Measurements from ENCODE around the gene CPNE9.
A peak's percentile ranks its signal among the peaks of the same experiment; 100 is the strongest.

Gene CPNE9

DNA sequence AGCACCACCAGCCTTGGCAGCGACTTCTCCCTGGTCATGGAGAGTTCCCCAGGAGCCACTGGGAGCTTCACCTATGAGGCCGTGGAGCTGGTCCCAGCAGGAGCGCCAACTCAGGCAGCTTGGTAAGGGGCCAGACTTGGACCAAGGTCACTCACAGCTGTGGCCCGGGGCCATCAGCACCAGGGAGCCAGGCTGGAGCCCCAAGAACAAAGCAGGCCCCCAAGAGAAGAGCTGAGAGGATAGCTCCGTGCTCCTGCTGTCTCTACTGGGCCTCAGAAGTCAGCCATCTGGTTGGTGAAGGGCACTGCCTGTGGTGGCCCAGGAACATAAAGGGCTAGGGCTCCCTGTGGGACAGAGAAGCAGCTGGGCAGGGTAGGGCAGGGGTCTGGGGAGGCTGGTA is 14.7 kb upstream of the CPNE9 start:
- DNase-seq = no peak

DNA sequence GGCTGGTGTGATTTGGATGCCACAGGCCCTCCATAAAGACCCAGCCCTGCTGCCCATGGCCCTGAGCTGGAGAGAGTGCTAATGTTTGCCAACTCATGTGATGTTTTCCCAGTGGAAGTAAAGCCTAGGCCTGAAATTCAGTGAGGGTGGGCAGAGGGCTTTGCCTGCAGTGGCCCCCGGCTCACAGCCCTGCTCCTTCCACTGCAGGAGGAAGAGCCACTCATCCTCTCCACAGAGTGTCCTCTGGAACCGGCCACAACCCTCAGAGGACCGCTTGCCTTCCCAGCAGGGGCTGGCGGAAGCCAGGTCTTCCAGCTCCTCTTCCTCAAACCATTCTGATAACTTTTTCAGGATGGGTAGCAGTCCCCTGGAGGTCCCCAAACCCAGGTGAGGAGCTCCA is 13.9 kb upstream of the CPNE9 start:
- no peak for DNase-seq

DNA sequence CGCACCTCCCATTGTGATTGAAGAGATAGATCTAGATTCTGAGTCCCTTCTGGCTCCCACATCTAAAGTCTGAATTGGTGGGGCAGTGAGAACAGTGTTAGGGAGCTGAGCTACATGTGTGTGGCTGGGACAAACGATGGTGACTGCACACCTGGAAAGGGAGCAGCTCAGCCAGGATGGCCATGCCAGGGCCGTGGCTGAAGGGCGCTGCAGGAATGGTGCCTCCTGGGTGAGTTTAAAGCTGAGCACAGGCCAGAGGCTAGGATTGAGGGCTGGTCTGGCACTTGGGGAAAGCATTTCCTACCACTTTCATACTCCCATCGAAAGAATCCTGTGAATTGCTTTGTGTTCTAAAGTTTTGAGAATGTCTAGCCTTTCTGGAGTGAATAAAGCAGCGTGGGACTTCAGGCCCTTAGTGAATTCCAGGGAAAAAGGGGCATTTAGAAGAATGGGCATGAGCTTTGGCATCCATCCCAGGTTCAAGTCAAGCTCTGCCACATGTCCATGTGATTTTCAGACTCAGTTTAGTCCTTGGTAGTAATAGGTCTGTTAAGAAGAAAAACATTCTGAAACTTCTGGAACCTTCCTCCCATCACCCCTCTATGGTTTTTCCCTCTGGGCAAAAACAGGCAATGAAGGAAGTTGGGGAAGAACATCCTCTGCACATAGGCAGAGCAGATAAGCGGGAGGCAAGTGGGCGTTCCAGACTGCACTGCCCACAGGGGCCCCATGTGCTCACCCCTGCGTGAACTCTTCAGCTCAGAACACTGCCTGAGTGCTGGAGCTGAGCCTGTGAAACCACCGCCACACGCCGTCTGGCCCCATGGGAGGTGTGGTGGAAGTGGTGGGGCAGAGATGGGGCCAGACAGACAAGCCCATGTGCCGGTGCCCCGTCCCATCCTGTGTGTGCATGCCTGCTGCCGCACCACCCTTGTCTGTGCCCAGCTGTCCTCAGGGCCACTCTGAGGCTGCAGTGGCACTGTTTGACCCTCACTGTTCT is 12.9 kb upstream of the CPNE9 start:
- no peak for DNase-seq

DNA sequence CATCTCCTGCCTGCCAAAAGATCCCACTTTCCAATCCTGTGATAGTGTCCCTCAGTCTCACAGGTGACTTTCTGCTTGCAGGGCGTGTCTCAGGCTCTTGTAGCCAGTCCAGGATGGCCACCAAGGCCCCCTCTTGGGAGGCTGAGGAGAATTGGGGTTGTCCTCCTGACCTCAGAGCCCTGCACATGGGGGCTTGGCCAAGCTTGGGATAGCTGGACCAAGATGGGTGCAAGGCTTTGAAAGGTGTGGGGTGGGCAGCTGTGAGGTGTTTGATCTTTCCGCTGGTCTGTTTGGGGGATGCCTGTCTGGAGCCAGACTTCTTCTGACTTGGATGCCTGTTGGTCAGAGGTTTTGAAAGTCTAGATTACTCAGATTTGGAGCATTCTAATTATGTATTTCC is 12.0 kb upstream of the CPNE9 start:
- no peak for DNase-seq

DNA sequence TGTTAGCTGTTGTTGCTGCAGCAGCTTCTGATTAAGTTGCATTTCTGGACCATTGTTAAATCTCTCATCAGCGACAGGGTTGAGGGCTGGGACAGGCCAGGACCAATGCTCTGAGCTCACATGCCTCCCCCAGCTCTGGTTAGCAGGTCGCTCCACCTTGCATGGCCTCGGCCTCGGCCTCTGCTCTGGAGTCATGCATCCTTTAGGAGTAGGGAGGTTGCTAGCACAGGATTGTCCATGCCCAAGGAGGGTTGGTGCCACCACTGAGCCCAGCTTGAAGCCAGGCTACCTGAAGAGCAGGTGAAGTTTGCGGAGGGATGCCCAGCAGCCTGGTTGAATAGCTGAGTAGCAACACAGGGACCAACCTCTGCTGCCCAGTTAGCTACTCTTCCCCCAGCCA is 11.2 kb upstream of the CPNE9 start:
- DNase-seq = no peak

DNA sequence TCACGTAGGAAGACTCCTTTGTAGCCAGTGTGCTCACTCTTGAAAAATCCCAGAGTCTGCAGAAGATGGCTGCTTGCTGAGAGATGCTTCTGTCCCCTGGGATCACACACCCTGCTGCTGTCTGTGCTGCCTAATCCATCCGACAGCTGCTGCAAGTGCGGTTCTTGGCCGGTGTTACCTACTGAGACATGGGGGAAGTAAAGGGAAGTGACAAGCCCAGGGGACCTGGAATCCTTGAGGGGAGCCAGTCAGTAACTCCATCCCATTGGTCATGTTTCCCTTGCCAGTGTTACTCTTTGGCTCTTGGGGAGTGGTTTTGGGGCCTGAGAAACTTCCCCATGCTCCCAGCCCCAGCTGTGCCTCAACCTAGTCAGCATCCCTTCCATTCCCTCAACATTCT is 8.3 kb upstream of the CPNE9 start:
- no peak for DNase-seq

DNA sequence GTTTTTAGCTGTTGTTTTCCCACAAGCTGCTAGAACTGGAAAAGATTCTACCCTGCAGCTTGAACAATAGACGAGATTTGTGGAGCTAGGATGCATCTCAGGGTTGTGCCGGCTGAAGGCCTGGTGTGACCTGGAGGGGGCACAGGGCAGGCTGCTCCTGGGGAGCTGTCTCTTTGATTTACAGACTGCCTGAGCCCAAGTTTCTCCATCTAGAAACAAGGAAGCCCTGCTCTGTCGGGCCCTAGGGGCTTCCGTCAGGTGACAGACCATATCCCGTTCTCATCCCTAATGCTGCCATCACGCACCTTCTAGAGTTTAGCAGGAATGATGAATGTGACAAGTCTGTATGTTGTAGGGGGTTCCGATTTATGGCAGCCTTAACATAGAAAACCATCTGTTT is 7.9 kb upstream of the CPNE9 start:
- DNase-seq = no peak

DNA sequence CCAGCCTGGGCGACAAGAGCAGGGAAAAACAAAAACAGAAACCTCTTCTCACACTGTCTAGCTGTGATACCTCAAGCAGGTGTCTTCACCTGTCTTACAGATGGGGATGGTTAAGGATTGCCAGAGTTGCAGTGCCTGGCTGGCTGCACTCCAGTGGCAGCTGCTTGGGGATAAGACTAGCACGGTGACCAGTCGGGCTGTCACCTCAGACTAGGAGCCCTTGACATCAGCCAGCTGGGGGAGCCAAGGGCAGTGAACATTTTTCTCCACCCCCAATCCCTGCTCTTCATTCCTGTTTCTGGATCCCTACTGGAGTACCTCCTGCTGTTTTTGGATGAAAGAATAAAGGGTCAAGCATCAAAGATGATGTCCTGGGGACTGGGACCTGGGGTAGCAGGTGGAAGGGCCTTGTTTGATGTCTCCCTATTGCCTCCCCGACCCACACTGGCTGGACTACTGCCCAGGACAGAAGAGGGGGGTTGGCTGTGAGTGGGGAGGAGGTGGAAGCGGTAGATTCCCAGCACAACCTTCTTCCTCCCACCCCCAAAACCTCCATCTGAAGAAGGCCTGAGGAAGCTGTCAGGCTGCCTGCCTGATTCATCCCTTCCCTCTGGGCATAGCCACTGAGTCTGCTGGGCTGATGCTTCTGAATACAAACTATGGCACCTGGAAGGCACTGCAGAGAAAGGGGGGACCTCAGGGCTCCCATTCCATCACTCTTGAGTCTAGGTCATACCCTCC is 7.0 kb upstream of the CPNE9 start:
- DNase-seq = no peak

DNA sequence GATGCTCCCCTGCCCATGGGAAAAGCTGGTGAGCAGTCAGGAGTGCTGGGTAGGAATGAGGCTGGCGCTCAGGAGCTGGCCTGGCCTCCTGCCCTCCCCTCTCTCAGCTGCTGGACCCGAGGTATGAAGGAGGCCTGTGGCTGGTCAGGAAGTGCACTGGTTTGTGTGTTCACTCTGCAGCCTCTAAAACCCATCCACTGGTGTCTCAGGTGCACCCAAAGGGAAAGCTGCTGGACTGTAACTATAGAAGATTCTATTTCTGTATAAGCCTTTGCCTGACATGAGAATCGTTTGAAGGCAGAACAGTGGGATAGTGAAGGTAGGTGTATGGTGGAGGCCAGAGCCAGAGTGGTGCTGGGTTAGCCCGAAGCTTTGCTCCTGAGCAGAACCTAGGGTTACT is 5.7 kb upstream of the CPNE9 start:
- DNase-seq = no peak

DNA sequence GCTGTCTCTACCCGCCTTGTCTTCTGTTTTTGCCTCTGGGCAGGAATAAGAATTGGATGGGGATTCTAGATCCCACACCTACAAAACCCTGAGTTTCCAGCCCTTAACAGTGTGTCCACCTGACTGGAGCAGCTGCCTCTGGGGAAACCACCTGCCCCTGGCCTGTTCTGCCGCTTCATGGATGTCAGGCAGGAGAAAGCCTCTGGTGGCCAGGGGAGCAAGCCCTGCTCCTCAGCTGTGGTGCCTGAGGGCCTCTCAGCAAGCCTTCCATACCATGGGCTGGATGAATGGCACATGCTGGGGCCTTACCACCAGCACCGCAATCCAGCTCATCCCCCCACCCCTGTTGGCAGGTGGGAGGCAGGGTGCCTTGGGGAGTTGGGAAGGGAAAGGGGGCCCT is 5.3 kb upstream of the CPNE9 start:
- DNase-seq = no peak

DNA sequence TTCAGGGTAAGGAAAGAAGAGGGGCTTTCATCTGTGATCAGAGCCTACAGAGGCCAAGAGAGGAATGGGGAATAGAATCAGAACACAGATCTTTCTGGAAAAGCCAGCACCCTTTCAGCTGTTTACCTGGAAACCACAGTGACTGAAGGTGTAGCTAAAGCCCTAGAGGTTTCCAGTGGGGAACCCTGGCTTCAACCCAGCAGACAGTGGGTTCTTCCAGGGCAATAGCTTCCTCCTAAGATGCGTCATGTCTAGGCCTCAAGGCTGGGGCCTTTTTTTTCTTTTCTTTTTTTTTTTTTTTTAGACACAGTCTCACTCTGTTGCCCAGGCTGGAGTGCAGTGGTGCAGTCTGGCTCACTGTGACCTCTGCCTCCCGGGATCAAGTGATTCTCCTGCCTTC is 3.1 kb upstream of the CPNE9 start:
- DNase-seq = no peak

DNA sequence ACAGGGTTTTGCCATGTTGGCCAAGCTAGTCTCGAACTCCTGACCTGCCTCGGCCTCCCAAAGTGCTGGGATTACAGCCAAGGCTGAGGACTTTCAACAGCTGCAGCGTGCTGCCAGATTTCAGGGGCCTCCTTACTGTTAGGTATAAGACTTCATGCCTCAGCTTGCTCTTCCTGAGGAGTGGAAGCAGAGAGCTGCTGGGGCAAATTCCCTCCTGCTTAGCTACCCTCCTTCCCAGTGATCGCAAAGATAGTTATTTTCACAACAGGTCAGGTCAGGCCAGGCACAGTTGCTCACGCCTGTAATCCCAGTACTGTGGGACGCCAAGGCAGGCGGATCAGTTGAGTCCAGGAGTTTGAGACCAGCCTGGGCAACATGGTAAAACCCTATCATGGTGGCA is 2.6 kb upstream of the CPNE9 start:
- no peak for DNase-seq

DNA sequence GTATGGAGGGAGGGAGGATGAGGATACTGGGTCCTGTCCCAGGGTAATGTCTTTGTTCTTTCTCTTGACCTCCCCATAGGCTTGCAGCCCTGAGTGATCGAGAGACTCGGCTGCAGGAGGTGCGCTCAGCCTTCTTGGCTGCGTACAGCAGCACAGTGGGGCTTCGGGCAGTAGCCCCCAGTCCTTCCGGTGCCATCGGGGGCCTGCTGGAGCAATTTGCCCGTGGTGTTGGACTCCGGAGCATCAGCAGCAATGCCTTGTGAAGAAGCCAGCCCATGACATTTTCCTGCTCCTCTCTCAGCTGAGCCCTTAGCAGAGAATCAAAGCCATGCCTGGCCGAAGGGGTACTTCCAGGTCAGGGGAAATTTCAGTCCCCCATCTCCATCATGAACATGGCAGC is 1.9 kb upstream of the CPNE9 start:
- no peak for DNase-seq

DNA sequence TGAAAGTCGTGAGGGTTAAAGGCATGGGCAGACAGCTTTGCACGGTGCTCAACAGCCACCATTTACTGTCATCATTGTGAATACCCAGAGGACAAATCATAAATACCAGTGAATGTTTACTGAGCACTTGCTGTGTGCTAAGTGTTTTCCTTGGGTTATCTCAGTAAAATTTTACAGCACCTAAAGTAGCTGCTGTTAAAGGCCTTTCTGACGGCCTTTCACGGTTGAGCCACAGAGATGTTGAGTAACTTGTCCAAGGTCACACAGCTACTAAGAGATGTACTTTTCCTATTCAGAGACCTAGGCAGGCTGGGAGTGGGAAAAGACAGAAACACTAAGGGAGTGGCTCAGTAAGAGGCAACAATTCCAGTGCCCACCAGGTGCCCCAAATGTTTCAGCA is 393 bp upstream of the CPNE9 start:
- no peak for DNase-seq

DNA sequence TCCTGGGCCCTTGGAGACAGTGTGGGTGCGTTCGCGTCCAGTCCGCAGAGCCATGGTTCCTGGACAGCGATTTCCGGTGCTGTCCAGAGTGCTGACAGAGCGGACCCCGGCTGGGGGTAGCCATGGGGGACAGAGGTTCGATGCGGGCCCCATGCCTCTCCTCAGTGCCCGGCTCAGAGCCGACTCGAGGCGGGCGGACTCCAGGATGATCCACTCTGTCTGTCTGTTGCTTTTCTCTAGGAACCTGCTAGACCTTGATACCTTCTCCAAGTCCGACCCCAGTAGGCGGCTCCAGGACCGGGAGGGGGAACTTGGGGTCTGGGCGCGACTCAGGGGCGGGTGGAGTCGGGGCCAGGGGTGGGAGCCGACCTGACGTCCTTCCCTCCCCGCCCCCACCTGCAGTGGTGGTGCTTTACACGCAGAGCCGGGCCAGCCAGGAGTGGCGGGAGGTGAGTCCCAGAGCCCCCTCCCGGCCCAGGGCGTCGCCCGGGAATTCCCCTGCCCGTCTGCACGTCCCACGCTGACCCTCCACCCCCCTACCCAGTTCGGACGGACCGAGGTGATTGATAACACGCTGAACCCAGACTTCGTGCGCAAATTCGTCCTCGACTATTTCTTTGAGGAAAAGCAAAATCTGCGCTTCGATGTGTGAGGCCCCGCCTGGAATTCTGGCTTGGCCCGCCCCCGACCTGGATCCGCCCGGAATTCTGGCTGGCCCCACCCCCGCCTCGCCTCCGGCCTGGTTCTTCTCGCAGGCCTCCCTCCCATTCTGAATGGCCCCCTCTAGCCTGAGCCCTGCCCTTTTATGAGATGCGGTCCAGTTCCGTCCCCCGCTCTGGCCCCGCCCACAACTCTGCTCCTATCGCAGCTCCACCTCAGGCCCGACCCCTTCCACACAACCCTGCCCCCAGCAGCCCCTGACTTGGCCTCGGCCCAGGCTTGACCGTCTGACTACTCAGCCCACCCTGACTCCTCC is 1.0 kb downstream of the CPNE9 start:
- DNase-seq = no peak

DNA sequence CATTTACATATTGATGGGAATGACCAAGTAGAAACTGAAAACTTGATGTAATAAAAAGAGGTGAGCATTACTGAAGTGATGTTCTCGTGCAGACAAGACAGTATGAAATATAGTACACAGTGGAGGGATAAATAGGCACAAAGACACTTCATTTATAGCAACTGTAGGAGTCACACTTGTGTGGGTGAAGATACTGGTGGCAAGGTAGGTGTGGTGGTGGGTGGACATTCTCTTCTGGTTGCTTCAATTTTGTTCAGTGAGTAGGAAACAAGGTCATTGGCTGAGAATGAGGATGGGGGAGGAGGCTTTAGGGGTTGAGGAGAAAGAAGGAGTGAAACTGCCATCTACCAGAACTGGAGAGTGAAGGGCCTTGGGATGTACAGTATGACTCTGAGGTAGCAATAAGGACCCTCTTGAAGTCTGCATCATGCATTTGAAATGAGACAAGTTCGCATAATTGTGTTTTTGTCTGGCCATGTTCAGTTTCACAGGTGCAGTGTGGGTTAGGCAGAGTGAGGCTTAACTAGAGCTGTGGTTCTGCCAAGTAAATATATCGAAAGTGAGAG is 6.6 kb downstream of the CPNE9 start:
- no peak for DNase-seq

DNA sequence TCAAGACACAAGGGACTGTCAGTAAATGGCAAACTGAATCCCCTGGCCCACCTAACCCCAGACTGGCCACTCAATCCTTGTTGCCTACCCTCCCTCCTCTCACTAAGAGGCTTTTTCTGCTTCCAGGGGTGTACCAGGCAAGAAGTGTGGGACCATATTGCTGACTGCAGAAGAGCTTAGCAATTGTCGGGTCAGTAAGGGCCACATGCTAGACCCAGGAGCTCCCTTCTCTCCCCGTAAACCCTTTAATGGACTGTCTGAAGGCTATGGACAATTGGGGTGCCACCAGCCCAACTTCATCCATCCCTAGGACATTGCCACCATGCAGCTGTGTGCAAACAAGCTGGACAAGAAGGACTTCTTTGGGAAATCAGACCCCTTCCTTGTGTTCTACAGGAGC is 8.8 kb downstream of the CPNE9 start:
- DNase-seq = no peak

DNA sequence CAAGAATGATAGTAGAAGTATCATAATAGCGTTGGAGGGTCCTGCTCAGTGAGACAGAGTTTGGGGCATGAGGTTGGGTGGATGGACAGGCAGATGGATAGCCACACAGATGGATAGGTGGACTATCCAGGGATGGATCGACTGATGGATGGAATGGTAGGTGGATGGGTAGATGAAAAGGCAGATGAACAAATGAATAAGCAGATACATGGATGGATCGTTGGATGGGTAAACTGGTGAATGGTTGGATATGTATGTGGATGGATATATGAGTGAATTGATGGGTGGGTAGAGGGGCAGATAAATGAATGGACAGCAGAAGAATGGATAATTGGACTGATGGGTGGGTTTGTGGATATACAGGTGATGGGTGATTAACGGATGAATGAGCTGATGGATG is 9.5 kb downstream of the CPNE9 start:
- DNase-seq = no peak

DNA sequence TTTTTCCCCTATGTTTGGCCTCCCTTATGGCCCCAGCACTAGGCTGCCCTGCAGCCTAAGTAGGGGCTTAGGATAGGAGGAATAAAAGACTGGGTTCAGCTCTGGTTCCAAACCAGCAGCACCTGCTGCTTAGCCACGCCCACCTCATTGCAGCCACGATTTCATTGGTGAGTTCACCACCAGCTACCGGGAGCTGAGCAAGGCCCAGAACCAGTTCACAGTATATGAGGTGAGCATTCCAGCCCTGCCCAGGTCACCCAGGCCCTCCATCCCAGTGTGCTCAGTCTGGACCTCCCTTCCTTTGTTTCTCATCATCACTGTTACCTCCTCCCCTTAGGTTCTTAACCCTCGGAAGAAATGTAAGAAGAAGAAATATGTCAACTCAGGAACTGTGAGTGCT is 11.5 kb downstream of the CPNE9 start:
- DNase-seq = no peak

DNA sequence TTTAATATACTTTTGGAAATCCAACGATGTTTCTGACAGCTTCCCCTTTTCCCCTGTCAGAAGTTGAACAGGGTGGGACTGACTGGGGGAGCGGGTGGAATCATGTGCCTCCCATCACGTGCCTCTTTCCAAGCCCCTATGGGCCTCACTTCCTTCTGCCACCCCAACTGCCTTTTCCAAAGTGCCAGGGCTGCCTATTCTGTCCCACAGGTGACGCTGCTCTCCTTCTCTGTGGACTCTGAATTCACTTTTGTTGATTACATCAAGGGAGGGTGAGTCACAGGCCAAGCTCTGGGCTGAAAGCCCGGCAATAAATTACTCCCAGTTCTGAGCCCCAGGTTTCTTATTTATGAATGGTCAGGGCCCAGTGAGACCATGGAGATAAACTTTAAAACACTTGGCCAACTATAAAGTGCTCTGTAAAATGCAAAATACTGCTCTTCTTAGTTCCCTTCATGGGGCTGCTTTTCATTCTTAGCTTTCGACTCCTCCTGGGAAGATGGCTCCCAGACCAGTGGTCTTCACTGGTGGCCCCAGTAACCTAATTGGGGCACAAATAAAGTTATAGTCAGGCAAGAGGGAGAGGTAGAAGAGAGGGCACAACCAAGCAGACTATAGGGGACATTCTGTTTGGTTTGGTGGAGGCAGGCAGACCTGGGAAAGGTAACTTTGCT is 12.3 kb downstream of the CPNE9 start:
- DNase-seq = peak; percentile 33

DNA sequence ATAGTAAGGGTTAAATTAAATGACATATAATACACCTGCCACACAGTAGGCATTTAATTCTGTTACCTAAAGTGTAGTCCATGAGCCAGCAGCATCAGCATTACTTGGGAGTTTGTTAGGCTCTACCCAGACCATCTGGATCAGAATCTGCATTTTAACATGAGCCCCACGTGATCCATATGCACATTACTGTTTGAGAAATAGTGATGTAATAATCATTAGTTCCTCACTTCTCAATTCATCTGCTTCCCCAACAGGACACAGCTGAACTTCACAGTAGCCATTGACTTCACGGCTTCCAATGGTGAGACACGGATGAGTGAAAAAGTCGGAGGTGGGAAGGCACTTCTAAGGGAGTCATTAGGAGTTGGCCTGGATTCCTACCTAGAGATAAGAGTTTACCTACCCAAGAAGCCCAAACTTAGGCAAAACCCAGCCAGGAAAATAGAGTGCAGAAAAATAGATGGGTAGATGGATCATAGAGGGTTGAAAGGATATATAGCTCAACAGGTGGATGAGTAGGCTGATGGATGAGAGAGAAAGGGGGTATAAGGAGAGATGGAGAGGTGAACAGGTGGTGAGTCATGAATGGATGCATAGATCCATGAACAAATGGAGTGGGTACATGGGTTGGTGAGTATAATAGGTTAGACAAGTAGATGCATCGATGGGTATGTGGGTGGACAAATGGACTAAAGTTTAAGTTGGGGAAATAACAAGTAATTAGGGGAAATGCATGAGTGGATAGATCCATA is 13.3 kb downstream of the CPNE9 start:
- no peak for DNase-seq

Measured in activated CD4-positive, alpha-beta T cell treated with anti-CD3 and anti-CD28 coated beads, Interleukin-10, Interleukin-2, amounts not matched to agents 100 ng/mL and 50 ng/mL, durations not matched to agents 16 hours and 8 hours (primary cell).